GM19240 (cell line): Measurements from ENCODE around the gene ZNF385B.
"Not testable (repeated sequence)": the region's sequence is repeated elsewhere in the genome, so short reads cannot be mapped to it uniquely, and the experiment has no call there.

Experiments
- DNase-seq: peaks from one replicate; pipeline ENCODE4 v3.0.0; 2011; ENCODE audit warnings: low spot score; ENCODE audit not compliant: insufficient read length

Gene ZNF385B

DNA sequence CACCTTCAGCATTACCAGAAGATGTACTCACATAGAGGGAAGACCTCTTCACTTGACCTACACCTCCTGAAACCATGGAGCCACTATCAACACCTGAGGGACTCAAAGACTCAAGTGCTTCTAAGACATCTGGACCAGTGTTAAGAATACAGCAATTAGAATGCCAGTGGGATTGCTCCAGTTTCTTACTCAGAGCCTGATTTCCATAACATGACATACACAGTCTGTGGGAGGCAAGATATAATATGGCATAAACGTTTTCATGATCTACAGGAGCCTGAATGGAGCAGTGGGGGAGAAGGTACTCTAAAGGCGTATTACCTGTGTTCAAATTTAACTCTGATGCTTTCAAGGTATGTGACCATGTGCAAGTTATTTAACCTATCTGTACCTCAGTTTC is 57.2 kb downstream of the ZNF385B start:
- DNase-seq = no peak

DNA sequence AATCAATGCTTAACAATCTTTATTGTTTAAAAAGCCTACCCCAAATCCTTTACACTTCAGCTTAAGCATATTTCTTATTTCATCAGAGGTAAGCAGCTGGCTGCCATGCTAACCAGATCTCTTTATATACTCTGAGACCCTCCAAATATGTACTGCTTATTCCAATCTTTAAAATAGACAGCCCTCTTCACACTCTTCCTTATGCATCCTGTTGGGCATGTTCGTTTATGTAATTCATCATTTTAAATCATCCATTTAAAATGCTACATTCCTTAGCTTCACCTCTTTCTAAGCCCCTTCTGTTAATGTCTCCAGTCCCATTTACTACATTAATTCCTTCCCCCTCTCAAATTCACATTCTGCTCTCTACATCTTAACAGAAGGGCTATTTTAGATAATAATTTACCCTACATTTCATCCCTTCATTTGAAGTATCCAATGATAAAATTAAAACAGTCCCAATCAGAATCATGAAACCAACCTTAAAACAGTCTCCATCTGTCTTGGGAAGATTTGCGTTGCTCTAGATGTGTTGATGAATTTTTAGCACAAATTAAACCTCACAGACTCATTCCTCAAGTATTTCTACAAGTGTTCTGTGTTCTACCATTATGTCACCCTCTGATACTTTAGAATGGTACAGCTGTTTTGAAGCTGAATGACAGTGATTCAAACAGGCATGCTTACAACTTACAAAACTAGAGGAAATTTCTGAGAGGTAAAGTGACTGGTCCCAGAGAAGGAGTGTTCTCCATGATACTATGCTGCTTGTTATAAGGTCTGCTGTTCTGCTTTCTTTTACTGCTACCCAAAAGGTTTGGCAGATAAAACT is 59.1 kb downstream of the ZNF385B start:
- DNase-seq = no peak

GRCh38 chr2:179800776-179801175 is 60.6 kb downstream of the ZNF385B start:
- no peak for DNase-seq

- no peak for DNase-seq
Observed at GRCh38 chr2:179796213-179797007, 65.0 kb downstream of the ZNF385B start.

DNA sequence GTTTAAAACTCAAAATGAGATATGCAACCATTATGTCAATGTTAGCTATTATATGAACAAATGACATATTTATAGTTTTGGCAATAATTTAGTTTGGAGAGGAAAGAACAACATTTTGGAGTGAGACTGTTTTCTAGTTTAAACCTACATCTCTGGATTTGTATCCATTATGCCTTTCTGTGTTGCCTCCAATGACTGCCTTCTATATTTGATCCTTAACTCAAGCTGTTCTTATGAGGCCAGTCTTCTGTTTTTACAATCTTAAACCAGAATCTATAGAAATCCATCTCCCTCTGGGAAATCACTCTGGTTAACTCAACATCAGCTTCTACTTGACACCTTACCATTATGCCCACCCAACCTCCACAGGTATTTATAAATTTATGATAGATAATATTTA is 67.5 kb downstream of the ZNF385B start:
- DNase-seq = no peak

DNA sequence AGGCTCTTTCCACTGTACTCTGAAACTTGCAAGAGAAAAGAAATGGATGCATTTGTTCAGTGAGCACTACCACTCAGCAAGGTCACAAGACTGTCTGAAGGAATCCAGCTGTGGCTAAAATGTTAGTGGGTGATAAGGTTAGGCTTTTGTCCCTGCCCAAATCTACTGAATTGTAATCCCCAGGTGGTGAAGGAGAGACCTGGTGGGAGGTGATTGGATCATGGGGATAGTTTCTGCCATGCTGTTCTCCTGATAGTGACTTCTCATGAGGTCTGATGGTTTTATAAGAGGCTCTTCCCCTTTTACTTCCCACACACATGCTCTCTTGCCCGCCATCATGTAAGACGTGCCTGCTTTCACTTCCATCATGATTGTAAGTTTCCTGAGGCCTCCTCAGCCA is 68.2 kb downstream of the ZNF385B start:
- DNase-seq = no peak

GRCh38 chr2:179790235-179791217 is 70.9 kb downstream of the ZNF385B start:
- DNase-seq = no peak

DNA sequence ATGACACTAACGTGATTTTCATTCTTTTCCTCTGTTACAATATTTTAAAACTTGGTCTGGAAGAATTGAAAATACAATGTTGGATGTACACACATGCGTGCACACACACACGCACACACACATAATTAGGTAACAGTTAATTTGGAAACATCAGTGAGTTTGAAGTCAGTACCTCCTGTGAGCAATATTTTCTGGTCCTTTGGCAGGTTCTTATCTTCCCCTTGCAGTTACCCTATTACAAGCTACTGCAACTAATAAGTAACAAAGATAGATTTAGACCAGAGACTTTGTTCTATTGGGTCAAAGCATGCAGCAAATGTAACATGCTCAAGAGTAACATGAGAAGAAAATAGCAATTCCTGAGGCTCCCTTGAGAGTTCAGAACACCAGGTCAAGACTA is 73.3 kb downstream of the ZNF385B start:
- no peak for DNase-seq

DNA sequence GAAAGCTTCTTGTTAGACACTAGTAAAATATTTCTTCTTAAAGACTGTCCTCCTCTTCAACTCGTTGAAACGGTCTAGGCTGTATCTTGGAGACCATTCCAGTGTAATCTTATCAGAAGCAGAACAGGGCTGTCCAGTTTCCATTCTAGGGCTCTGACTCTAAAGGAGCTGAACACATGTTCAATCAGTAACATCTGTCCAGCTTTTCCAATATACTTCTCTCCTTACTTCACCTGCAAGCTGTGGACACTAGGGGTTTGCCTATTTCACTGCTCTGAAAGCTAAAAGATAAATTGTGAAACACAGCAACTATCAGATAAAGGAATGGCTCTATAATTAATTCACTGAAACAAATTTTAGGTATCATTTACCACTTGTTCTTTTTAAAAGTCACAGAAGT is 73.8 kb downstream of the ZNF385B start:
- DNase-seq = no peak

GRCh38 chr2:179785902-179786301 is 75.5 kb downstream of the ZNF385B start:
- no peak for DNase-seq

DNA sequence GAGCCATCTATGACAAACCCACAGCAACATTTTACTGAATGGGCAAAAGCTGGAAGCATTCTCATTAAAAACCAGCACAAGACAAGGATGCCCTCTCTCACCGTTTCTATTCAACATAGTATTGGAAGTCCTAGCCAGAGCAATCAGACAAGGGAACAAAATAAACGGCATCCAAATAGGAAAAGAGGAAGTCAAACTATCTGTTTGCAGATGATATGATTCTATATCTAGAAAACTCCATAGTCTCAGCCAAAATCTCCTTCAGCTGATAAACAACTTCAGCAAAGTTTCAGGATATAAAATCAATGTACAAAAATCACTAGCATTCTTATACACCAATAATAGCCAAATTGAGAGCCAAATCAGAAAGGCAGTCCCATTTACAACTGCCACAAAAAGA is 79.1 kb downstream of the ZNF385B start:
- not testable (repeated sequence) for DNase-seq

- no peak for DNase-seq
Observed at GRCh38 chr2:179773986-179774385, 87.4 kb downstream of the ZNF385B start.

GRCh38 chr2:179772346-179772745 is 89.1 kb downstream of the ZNF385B start:
- DNase-seq = no peak

DNA sequence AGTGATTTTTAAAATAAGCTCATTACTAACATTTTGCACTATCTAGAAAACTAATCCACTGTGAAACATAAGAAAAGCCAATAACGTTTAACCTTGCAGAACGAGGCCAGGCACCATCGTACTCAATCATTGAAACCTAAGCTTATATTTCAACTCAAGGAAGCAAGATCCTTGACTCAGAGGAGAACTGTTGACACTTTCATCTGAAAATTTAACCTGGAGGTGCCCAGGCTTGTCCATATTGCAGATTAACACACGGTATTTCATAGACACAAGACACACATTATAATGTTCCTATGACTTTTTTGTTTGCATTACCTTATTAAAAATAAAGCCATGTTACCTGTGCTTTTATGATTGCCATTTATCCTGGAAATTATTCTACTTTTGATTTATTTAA is 89.6 kb downstream of the ZNF385B start:
- DNase-seq = no peak

DNA sequence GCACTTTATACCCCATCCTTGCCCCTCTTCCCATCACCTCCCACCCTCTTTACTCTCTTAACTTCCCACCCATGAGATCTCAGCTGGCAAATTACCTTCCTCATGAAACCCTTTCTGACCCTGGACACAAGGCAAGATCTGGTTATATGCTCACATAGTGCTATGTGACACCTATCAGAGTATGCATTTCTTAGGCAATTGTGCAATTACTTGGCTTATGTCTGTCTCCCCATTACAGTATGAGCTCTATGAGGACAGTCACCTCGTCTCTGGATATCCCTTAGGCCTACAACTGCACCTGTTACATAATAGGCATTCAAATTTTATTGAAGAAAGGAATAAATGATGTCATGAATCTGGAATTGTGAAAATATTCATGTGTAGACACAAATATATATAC is 91.4 kb downstream of the ZNF385B start:
- DNase-seq = no peak

DNA sequence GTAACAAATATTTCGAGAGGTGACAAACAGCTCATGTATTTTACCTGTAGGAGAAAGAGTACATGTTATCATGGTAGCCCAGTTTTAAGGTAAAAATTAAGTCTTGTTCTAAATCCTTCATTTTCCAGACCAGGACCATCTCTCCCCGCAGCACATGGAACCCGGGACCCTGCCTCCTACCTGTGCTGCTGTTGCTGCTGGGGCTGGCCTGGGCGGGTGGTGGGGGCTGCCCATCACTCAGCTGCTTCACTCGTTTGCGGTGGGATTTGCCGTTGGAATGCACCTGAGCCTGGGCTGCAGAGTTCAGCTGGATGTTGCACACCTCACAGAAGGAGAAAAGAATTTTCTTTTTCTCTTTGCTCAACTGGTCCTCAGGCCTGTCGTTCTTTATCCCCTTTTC is 92.1 kb downstream of the ZNF385B start:
- no peak for DNase-seq

GRCh38 chr2:179768765-179769164 is 92.6 kb downstream of the ZNF385B start:
- DNase-seq = no peak

DNA sequence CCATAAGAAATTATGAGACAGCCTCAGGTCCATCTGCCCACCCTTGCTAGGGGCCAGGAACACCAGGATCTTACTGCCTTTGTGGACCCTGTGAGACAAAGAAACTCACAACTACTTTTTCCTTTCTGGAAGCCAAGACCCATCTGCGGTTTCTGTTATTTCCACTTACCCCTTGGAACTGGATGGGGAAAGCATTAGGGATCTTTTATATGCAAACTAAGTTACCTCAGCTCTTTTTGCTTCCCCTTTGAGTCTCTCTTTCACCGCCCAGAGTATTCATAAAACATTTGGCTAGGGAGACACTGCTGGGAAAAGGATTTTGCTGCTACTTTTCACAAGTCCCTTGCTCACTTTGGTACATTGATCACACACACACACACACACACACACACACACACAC is 95.7 kb downstream of the ZNF385B start:
- DNase-seq = no peak

- DNase-seq = no peak
Observed at GRCh38 chr2:179764710-179765109, 96.7 kb downstream of the ZNF385B start.

DNA sequence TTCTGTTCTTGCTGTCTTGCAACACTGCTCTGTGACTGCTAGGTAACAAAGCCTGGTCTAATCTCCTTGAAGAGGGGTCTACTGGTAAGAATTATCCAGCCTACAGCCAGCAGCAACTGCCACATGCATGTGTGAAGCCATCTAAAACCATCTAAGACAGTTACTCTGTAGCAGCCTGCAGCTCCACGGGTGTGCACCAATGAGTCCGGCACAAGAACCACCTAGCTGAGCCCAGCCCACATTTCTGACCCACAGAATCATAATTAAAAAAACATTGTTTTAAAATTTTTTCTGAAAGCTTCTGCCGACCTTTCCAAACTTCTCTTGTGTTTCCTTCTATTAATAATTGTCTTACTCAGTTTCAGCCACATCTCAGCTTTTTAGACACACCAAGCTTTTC is 102.8 kb downstream of the ZNF385B start:
- DNase-seq = no peak

DNA sequence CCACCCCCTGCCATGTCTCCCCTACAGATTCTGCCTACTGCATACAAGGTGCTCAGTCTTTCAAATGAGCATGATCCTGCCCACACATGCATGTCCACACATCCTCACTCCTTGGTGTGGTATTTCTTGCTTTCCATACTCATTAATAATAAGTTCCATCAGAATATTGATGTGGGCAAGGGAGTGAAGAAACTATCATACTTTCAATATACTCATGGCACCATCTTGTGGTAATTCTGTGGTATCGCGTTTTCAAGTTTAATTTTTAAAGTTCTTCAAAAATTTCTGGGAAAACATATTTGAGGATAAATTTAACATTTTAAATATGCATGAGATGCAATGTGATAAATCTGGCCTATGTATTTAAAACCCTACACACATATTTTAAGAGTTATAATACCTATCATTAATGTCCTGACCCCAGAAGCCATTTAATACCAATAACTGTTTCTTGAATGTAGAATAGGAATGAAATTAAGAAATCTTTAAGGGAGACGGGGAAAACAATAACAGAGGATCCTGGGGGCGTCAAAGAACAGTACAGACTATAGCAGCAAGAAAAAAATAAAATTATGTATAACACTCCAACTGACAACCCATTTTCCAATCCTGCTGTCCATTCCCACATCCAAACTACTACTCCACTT is 110.1 kb downstream of the ZNF385B start:
- peak; percentile 5 for DNase-seq
